ENCODE results near the gene ZBTB2. TPM values are rescaled to one million over a fixed set of nuclear protein-coding genes. Genes with fewer than 3 reads are reported as not detected.

Gene ZBTB2
- total and polyA plus RNA-seq, 2 donors (not counting 3 experiments of a cell fraction or from before 2014, with no cell fraction given) = 11.8 to 13.1 TPM

DNA sequence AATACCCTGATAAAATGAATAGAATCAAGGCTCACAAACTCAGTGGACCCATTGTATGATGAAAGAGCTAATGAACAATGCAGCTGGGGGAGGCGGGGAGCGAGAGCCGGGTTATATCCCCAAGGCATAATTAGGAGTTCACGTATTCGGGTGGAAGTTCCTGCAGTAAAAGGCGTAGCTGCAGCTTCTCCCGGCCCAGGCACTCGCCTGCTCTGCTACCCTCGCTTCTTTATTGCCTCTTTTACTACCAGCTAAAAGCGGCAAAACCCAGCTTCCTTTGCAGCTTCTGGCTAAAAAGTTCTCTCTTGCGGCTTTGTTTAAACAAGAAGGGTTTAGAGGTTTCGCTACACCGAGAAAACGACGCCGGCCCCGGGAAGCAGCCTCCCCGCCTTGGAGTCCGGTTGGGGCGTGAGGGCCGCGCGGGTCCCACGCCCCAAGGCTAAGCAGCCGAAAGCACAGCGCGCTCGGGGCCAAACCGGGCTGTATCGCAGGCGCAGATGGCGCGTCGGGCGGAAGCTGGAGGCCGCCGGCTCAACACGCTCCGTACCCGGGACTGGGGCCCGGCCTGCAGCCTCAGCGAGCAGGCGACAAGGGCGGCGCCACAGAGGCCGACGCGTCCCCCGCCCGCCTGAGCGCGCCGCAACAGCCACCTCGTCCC, 1.6 kb downstream of the ZBTB2 start:
- H3K4me3 ChIP-seq (replicated peaks in 1 of 3; ENCODE audit: insufficient read depth in 1 of 3, low read depth in 1 of 3, low read length in 3 of 3) = peak overlapping the region; percentile 66 to 93 (median 86)
- no peaks in the 10 kb centered on the region for H3K9me1 ChIP-seq (replicated peaks; ENCODE audit: control insufficient read depth, extremely low read depth, insufficient read depth, low read length)
- ChIA-PET POLR2A (interaction anchor here (0.6 to 2.0 kb wide), 10 partner anchors 11 to 736 kb away, joined by 3 to 14 read pairs (median 3); partner anchors contain the start of gene MTHFD1L), CTCF (interaction anchor here (0.7 to 1.8 kb wide), 9 partner anchors 11 to 572 kb away, joined by 3 to 7 read pairs (median 4); partner anchors contain the start of gene RMND1)
- intact Hi-C loops (cut with micrococcal nuclease) = loop anchor here (1.0 to 5.0 kb wide), 6 partner anchors 15 to 532 kb away; partner anchors contain the start of gene RMND1
- peaks cover 29% of the 10 kb centered on the region for H3K4me1 ChIP-seq (ENCODE audit: control insufficient read depth, extremely low read depth, insufficient read depth, low read length)
- H3K79me2 ChIP-seq (ENCODE audit: control insufficient read depth, insufficient read depth, low read length) = peaks cover 63% of the 10 kb centered on the region
- H3K27ac ChIP-seq (ENCODE audit: insufficient read depth, low read depth, low read length) = peak overlapping the region; percentile 93
- TF ChIP-seq JUN (IDR thresholded peaks at IDR 0.05; ENCODE audit: borderline replicate concordance, insufficient read depth, insufficient read length, low read depth) (no peak), MYC (IDR thresholded peaks at IDR 0.05; ENCODE audit: low read depth, low read length) (no peak), POLR2AphosphoS5 (IDR thresholded peaks at IDR 0.05; ENCODE audit: insufficient read depth, low read depth, low read length) (peak; percentile 77), POLR2A (IDR thresholded peaks at IDR 0.05; ENCODE audit: low read depth, low read length) (peak; percentile 16)
- TSS peak; percentile 53 for BruUV-seq (replicated peaks)
- DNase-seq (ENCODE audit: low read depth, low spot score) (peak; percentile 74), FAIRE-seq (no peak)
- no peaks in the 10 kb centered on the region for H3K9me3 ChIP-seq (replicated peaks; ENCODE audit: control insufficient read depth, insufficient read depth, low read length)
- dilution Hi-C loops (cut with MboI; ENCODE audit: extremely low pct_ligation_motif_present, low sequenced_read_pairs) = no loop called here
- peaks cover 7% of the 10 kb centered on the region for H4K20me1 ChIP-seq (replicated peaks; ENCODE audit: control insufficient read depth, extremely low read depth, insufficient read depth, low read length)
- H2AFZ ChIP-seq (ENCODE audit: low read depth, low read length) = peak overlapping the region; percentile 8
- peak overlapping the region; percentile 95 for H3K9ac ChIP-seq (replicated peaks; ENCODE audit: extremely low read depth, insufficient read depth, low read length)
- no peaks in the 10 kb centered on the region for H3K36me3 ChIP-seq (ENCODE audit: control insufficient read depth in 2 of 2, extremely low read depth in 1 of 2, insufficient read depth in 2 of 2, low read length in 2 of 2)
- H3K4me2 ChIP-seq (ENCODE audit: insufficient read depth, low read length) = peak overlapping the region; percentile 95
- no peaks in the 10 kb centered on the region for H3K27me3 ChIP-seq (ENCODE audit: control insufficient read depth in 2 of 2, insufficient read depth in 2 of 2, low read length in 2 of 2)

DNA sequence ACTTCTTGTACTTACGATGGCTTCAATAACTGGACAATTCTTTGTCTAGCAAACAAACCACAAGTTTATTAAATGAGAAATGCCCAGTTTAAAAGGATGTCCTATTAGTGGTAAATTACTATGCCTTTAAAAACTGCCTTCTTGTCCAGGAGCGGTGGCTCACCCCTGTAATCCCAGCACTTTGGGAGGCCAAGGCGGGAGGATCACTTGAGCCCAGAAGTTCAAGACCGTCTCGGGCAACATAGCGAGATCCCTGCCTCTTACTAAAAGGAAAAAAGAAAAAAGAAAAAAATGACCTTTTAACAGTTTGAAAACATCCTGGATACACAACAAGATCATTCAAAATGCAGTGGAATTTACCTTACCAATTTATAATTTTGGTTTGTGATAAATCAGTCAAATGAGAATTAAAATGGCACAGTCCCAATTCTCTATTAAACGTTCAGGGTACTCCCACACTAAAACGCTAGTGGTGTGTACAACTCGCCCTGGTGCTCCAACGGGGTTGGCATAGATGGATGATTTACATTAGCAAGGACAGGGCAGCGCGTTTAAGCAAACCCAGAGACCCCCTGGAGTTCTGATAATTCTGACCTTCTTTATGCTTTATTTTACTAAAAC, 2.3 kb downstream of the ZBTB2 start:
- intact Hi-C loops (cut with micrococcal nuclease) (no loop called here), dilution Hi-C loops (cut with MboI; ENCODE audit: extremely low pct_ligation_motif_present, low sequenced_read_pairs) (no loop called here)
- Histone ChIP-seq H3K9me1 (replicated peaks; ENCODE audit: control insufficient read depth, extremely low read depth, insufficient read depth, low read length) (no peaks in the 10 kb centered on the region), H3K27me3 (ENCODE audit: control insufficient read depth in 2 of 2, insufficient read depth in 2 of 2, low read length in 2 of 2) (no peaks in the 10 kb centered on the region), H3K9ac (replicated peaks; ENCODE audit: extremely low read depth, insufficient read depth, low read length) (peak overlapping the region; percentile 95), H4K20me1 (replicated peaks; ENCODE audit: control insufficient read depth, extremely low read depth, insufficient read depth, low read length) (peaks cover 6% of the 10 kb centered on the region), H3K4me3 (replicated peaks in 1 of 3; ENCODE audit: insufficient read depth in 1 of 3, low read depth in 1 of 3, low read length in 3 of 3) (peak overlapping the region; percentile 66 to 93 (median 86)), H3K4me2 (ENCODE audit: insufficient read depth, low read length) (peak overlapping the region; percentile 95), H3K79me2 (ENCODE audit: control insufficient read depth, insufficient read depth, low read length) (peaks cover 63% of the 10 kb centered on the region), H3K36me3 (ENCODE audit: control insufficient read depth in 2 of 2, extremely low read depth in 1 of 2, insufficient read depth in 2 of 2, low read length in 2 of 2) (no peaks in the 10 kb centered on the region), H3K27ac (ENCODE audit: insufficient read depth, low read depth, low read length) (peak overlapping the region; percentile 93), H3K4me1 (ENCODE audit: control insufficient read depth, extremely low read depth, insufficient read depth, low read length) (peaks cover 29% of the 10 kb centered on the region), H3K9me3 (replicated peaks; ENCODE audit: control insufficient read depth, insufficient read depth, low read length) (no peaks in the 10 kb centered on the region), H2AFZ (ENCODE audit: low read depth, low read length) (no peak overlapping the region)
- ChIA-PET POLR2A (interaction anchor here (0.6 to 2.0 kb wide), 6 partner anchors 10 to 523 kb away, joined by 3 to 14 read pairs (median 4); partner anchors contain the start of gene MTHFD1L), CTCF (interaction anchor here (0.8 to 1.8 kb wide), 8 partner anchors 10 to 571 kb away, joined by 3 to 7 read pairs (median 4); partner anchors contain the start of gene RMND1)
- FAIRE-seq (peak; percentile 65), DNase-seq (ENCODE audit: low read depth, low spot score) (no peak)
- TF ChIP-seq POLR2AphosphoS5 (IDR thresholded peaks at IDR 0.05; ENCODE audit: insufficient read depth, low read depth, low read length) = no peak
- TF ChIP-seq, protein P1, sequence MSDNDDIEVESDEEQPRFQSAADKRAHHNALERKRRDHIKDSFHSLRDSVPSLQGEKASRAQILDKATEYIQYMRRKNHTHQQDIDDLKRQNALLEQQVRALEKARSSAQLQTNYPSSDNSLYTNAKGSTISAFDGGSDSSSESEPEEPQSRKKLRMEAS (IDR thresholded peaks at IDR 0.05; ENCODE audit: insufficient read depth, insufficient read length) = no peak
- TF ChIP-seq MYC (IDR thresholded peaks at IDR 0.05; ENCODE audit: low read depth, low read length) = no peak
- TF ChIP-seq JUN (IDR thresholded peaks at IDR 0.05; ENCODE audit: borderline replicate concordance, insufficient read depth, insufficient read length, low read depth) = no peak
- no peak for TF ChIP-seq POLR2A (IDR thresholded peaks at IDR 0.05; ENCODE audit: low read depth, low read length)
- no peak for TF ChIP-seq EZH2 (IDR thresholded peaks at IDR 0.05; ENCODE audit: borderline replicate concordance, low read depth, low read length, severe bottlenecking)
- TF ChIP-seq GATA2 (IDR thresholded peaks at IDR 0.05; ENCODE audit: insufficient read depth, insufficient read length, low read depth, low read length) = no peak
- TF ChIP-seq FOS (IDR thresholded peaks at IDR 0.05; ENCODE audit: borderline replicate concordance, insufficient read depth, low read length) = no peak
- TF ChIP-seq, protein P2, sequence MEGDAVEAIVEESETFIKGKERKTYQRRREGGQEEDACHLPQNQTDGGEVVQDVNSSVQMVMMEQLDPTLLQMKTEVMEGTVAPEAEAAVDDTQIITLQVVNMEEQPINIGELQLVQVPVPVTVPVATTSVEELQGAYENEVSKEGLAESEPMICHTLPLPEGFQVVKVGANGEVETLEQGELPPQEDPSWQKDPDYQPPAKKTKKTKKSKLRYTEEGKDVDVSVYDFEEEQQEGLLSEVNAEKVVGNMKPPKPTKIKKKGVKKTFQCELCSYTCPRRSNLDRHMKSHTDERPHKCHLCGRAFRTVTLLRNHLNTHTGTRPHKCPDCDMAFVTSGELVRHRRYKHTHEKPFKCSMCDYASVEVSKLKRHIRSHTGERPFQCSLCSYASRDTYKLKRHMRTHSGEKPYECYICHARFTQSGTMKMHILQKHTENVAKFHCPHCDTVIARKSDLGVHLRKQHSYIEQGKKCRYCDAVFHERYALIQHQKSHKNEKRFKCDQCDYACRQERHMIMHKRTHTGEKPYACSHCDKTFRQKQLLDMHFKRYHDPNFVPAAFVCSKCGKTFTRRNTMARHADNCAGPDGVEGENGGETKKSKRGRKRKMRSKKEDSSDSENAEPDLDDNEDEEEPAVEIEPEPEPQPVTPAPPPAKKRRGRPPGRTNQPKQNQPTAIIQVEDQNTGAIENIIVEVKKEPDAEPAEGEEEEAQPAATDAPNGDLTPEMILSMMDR (IDR thresholded peaks at IDR 0.05; ENCODE audit: extremely low read depth in 1 of 2, insufficient read depth in 1 of 2, low read depth in 1 of 2, low read length in 2 of 2) = no peak
- BruUV-seq (replicated peaks) = no TSS peak
